GM12891 (cell line): ENCODE measurements around the gene PHACTR3.

Experiments
- DNase-seq: peaks from one replicate; pipeline ENCODE4 v3.0.0; 2011; ENCODE audit warnings: low spot score; ENCODE audit not compliant: insufficient read length
- FAIRE-seq: peaks from 2 replicates; lab custom pipeline; 2011; peaks lifted over from hg19 to GRCh38; lab: Jason Lieb, UNC
- PAX5 ChIP-seq: IDR thresholded peaks from 2 replicates; pipeline ENCODE4 v1.6.1; 2011; ENCODE audit warnings: low read length, moderate library complexity, mild to moderate bottlenecking; ENCODE audit not compliant: insufficient read depth, severe bottlenecking
- POLR2A ChIP-seq: IDR thresholded peaks from 2 replicates; pipeline ENCODE4 v1.6.1; 2011; ENCODE audit warnings: low read depth, low read length, control low read depth
- POLR2AphosphoS5 ChIP-seq: IDR thresholded peaks from 2 replicates; pipeline ENCODE4 v1.6.1; 2011; ENCODE audit warnings: low read depth, low read length, control low read depth
- POU2F2 ChIP-seq: IDR thresholded peaks from 2 replicates; pipeline ENCODE4 v1.6.1; 2011; ENCODE audit warnings: low read depth, mild to moderate bottlenecking, control low read depth, low read length, moderate library complexity
- SPI1 ChIP-seq: IDR thresholded peaks from 2 replicates; pipeline ENCODE4 v1.6.1; 2011; ENCODE audit warnings: low read depth, low read length, control low read depth
- TAF1 ChIP-seq: IDR thresholded peaks from 2 replicates; pipeline ENCODE4 v1.6.1; 2011; ENCODE audit warnings: low read depth, low read length, control low read depth

PHACTR3 gene

GRCh38 chr20:59745201-59745600, 140.9 kb downstream of the PHACTR3 start:
- no peak for FAIRE-seq

GRCh38 chr20:59745716-59746115, 141.4 kb downstream of the PHACTR3 start:
- no peak for DNase-seq
- no peak for FAIRE-seq
- TF ChIP-seq SPI1 (no peak), POU2F2 (no peak), TAF1 (no peak), POLR2A (no peak), POLR2AphosphoS5 (no peak), PAX5 (no peak)

More at GRCh38 chr20:59745201-59745600, 140.9 kb downstream of the PHACTR3 start:
- DNase-seq, result no peak
- no peak for TF ChIP-seq TAF1
- TF ChIP-seq POLR2A, result no peak
- TF ChIP-seq PAX5, result no peak
- TF ChIP-seq POLR2AphosphoS5, result no peak
- TF ChIP-seq POU2F2, result no peak
- no peak for TF ChIP-seq SPI1

GRCh38 chr20:59746155-59746554, 141.8 kb downstream of the PHACTR3 start:
- DNase-seq (no peak), FAIRE-seq (no peak)
- TF ChIP-seq SPI1 (no peak), POLR2AphosphoS5 (no peak), TAF1 (no peak), POU2F2 (no peak), POLR2A (no peak), PAX5 (no peak)

- no peak for DNase-seq
- no peak for FAIRE-seq
- TF ChIP-seq POLR2A (no peak), POU2F2 (no peak), PAX5 (no peak), POLR2AphosphoS5 (no peak), SPI1 (no peak), TAF1 (no peak)
Observed at GRCh38 chr20:59747671-59748515, 143.6 kb downstream of the PHACTR3 start.

GRCh38 chr20:59748619-59749191, 144.4 kb downstream of the PHACTR3 start:
- FAIRE-seq (no peak), DNase-seq (no peak)
- TF ChIP-seq POLR2A, result no peak
- TF ChIP-seq POLR2AphosphoS5, result no peak
- no peak for TF ChIP-seq POU2F2
- no peak for TF ChIP-seq SPI1
- TF ChIP-seq PAX5, result no peak
- no peak for TF ChIP-seq TAF1

- TF ChIP-seq SPI1 (no peak), PAX5 (no peak)
- no peak for DNase-seq
- FAIRE-seq, result no peak
Observed at GRCh38 chr20:59749301-59749700, 145.0 kb downstream of the PHACTR3 start.

GRCh38 chr20:59750209-59750840, 146.0 kb downstream of the PHACTR3 start:
- no peak for TF ChIP-seq TAF1
- no peak for TF ChIP-seq POLR2A
- DNase-seq, result no peak
- no peak for FAIRE-seq

- TF ChIP-seq POU2F2 (no peak), PAX5 (no peak), POLR2A (no peak), TAF1 (no peak), POLR2AphosphoS5 (no peak), SPI1 (no peak)
- DNase-seq, result peak; percentile 92
- peak; percentile 92 for FAIRE-seq
Observed at GRCh38 chr20:59751075-59751711, 146.9 kb downstream of the PHACTR3 start.

GRCh38 chr20:59752101-59752586, 147.8 kb downstream of the PHACTR3 start:
- FAIRE-seq, result peak; percentile 97
- TF ChIP-seq SPI1 (peak; percentile 90), POU2F2 (0 out of 2 replicates have a peak, but pooled peaks have one; percentile 20), POLR2AphosphoS5 (no peak)
- DNase-seq, result peak; percentile 74
